Colonic mucosa (tissue), 4 donors: ENCODE measurements around the gene FAM53A. TPM values are rescaled to one million over a fixed set of nuclear protein-coding genes. Genes with fewer than 3 reads are reported as not detected.

Experiments used
- DNase-seq: peaks from one replicate; pipeline ENCODE4 v3.0.0-alpha.2; 2020
- H3K27ac ChIP-seq: fragments of 200-600 bp; one replicate; pipeline ENCODE4 v1.8.0; 2021
- H3K27me3 ChIP-seq: fragments of 200-600 bp; one replicate; pipeline ENCODE4 v1.8.0; 2021
- H3K36me3 ChIP-seq: fragments of 200-600 bp; one replicate; pipeline ENCODE4 v1.8.0; 2021
- H3K4me1 ChIP-seq: fragments of 200-600 bp; one replicate; pipeline ENCODE4 v1.8.0; 2021; ENCODE audit warnings: mild to moderate bottlenecking
- H3K4me3 ChIP-seq: fragments of 200-600 bp; one replicate; pipeline ENCODE4 v1.8.0; 2021
- H3K9ac ChIP-seq, 2 donors: one replicate each; pipeline ENCODE4 v1.7.0; 2013; ENCODE audit warnings: control low read depth in 2 of 2, low read depth in 2 of 2, low read length in 2 of 2
- H3K9me3 ChIP-seq: fragments of 200-600 bp; one replicate; pipeline ENCODE4 v1.8.0; 2021
- CTCF ChIP-seq: fragments of 200-600 bp; IDR thresholded peaks from one replicate; pipeline ENCODE4 v1.8.0; 2022; ENCODE audit warnings: antibody characterized with exemption, mild to moderate bottlenecking
- intact Hi-C: fragments of 100-400 bp; cut with DNase I; formaldehyde crosslinking; loops from one replicate; pipeline ENCODE4 v1.14.1; 2022
- total RNA-seq, 2 donors: library from RNA; stranded (reverse); fragmentation: NEBNext Ultra II Directional in 1 of 2; extraction: Animal tissue kit (Norgen Biotek cat#: 25700) in 1 of 2; gene quantifications; one replicate each; pipeline ENCODE4 v1.2.1, GENCODE V29; 2021
- donor health status: healthy.
- donor health status: DM: no; HTN: no; CAD: no.
- donor health status: DM: no; HTN: no; CAD: no.

Gene FAM53A
- total RNA-seq, 2 donors from 2014 or later: 0.86 to 1.5 TPM

- no peak for DNase-seq
- Histone ChIP-seq H3K27ac (no peak overlapping the region), H3K36me3 (no peaks in the 10 kb centered on the region), H3K4me1 (no peaks in the 10 kb centered on the region), H3K9me3 (no peaks in the 10 kb centered on the region), H3K4me3 (no peak overlapping the region), H3K27me3 (no peaks in the 10 kb centered on the region), H3K9ac (no peak overlapping the region)
- intact Hi-C loops: no loop called here
- TF ChIP-seq CTCF: no peak
Observed at GRCh38 chr4:1613099-1613495, 71.0 kb downstream of the FAM53A start.

- H3K36me3 ChIP-seq: no peaks in the 10 kb centered on the region
- no peak overlapping the region for H3K4me3 ChIP-seq
- H3K9me3 ChIP-seq: no peaks in the 10 kb centered on the region
- DNase-seq: no peak
- H3K27me3 ChIP-seq: no peaks in the 10 kb centered on the region
- no peak overlapping the region for H3K9ac ChIP-seq
- no peak overlapping the region for H3K27ac ChIP-seq
- TF ChIP-seq CTCF: no peak
- no peaks in the 10 kb centered on the region for H3K4me1 ChIP-seq
- intact Hi-C loops: no loop called here
Observed at GRCh38 chr4:1612278-1613098, 71.6 kb downstream of the FAM53A start.

GRCh38 chr4:1611501-1611870, 72.6 kb downstream of the FAM53A start:
- no peaks in the 10 kb centered on the region for H3K4me1 ChIP-seq
- no peak for DNase-seq
- no peak overlapping the region for H3K4me3 ChIP-seq
- intact Hi-C loops: no loop called here
- H3K36me3 ChIP-seq: no peaks in the 10 kb centered on the region
- H3K9ac ChIP-seq: no peak overlapping the region
- H3K27me3 ChIP-seq: no peaks in the 10 kb centered on the region
- TF ChIP-seq CTCF: no peak
- H3K27ac ChIP-seq: no peak overlapping the region
- no peaks in the 10 kb centered on the region for H3K9me3 ChIP-seq

- intact Hi-C loops: no loop called here
- Histone ChIP-seq H3K27ac (no peak overlapping the region), H3K27me3 (no peaks in the 10 kb centered on the region), H3K4me3 (no peak overlapping the region), H3K9me3 (no peaks in the 10 kb centered on the region), H3K9ac (no peak overlapping the region), H3K36me3 (no peaks in the 10 kb centered on the region), H3K4me1 (no peaks in the 10 kb centered on the region)
- no peak for DNase-seq
- TF ChIP-seq CTCF: no peak
Observed at GRCh38 chr4:1610791-1611500, 73.2 kb downstream of the FAM53A start.

- no peak overlapping the region for H3K27ac ChIP-seq
- intact Hi-C loops: no loop called here
- no peaks in the 10 kb centered on the region for H3K27me3 ChIP-seq
- H3K36me3 ChIP-seq: no peaks in the 10 kb centered on the region
- H3K4me1 ChIP-seq: no peaks in the 10 kb centered on the region
- no peak overlapping the region for H3K9ac ChIP-seq
- H3K9me3 ChIP-seq: no peaks in the 10 kb centered on the region
- no peak for TF ChIP-seq CTCF
- no peak overlapping the region for H3K4me3 ChIP-seq
- no peak for DNase-seq
Observed at GRCh38 chr4:1609901-1610790, 74.0 kb downstream of the FAM53A start.
